Psoas muscle (tissue), 8 donors: ENCODE data around the gene ESRRA. TPM values are rescaled to one million over a fixed set of nuclear protein-coding genes. Genes with fewer than 3 reads are reported as not detected.

ENCODE experiments used
- ATAC-seq, 4 donors: fragments of 200-7000 bp; cut with Tn5 transposase; one replicate each; pipeline ENCODE4 v1.9.1; 2020; ENCODE audit warnings: moderate library complexity in 3 of 4, mild to moderate bottlenecking in 2 of 4
- DNase-seq, 2 donors: peaks; one replicate each; pipeline ENCODE4 v3.0.0-alpha.2; 2020
- H3K27ac ChIP-seq: fragments of 200-600 bp; one replicate; pipeline ENCODE4 v1.8.0; 2022
- H3K27me3 ChIP-seq, 3 donors: fragments of 200-600 bp in 1 of 3; one replicate each; pipeline versions ENCODE4 v1.6.1 to v1.8.0; 2013 to 2022; ENCODE audit warnings: low read length in 2 of 3, mild to moderate bottlenecking in 2 of 3, moderate library complexity in 1 of 3; ENCODE audit not compliant: insufficient read depth in 3 of 3
- H3K36me3 ChIP-seq, 2 donors: fragments of 200-600 bp in 1 of 2; one replicate each; pipeline versions ENCODE4 v1.6.1 to v1.8.0; 2013 to 2022; ENCODE audit warnings: low read depth in 1 of 2, mild to moderate bottlenecking in 1 of 2, moderate library complexity in 1 of 2; ENCODE audit not compliant: insufficient read depth in 1 of 2
- H3K4me1 ChIP-seq: fragments of 200-600 bp; one replicate; pipeline ENCODE4 v1.8.0; 2022
- H3K4me3 ChIP-seq: fragments of 200-600 bp; one replicate; pipeline ENCODE4 v1.8.0; 2022; ENCODE audit warnings: mild to moderate bottlenecking
- H3K9me3 ChIP-seq: fragments of 200-600 bp; one replicate; pipeline ENCODE4 v1.8.0; 2022
- CTCF ChIP-seq: fragments of 200-600 bp; IDR thresholded peaks from one replicate; pipeline ENCODE4 v1.8.0; 2022; ENCODE audit warnings: antibody characterized with exemption
- WGBS, 3 donors: extraction: QIAGEN DNeasy Blood & Tissue Kit; methylation state at CpG; one replicate each; pipeline versions ENCODE4 v1.1.6 to v1.1.7; 2013; 5-methylcytosine and 5-hydroxymethylcytosine counted together
- intact Hi-C, 2 donors: fragments of 100-400 bp; cut with DNase I; formaldehyde crosslinking; loops; one replicate each; pipeline versions ENCODE4 v1.11.0 to v1.14.2; 2022
- polyA plus RNA-seq, 3 donors: library from polyadenylated mRNA; stranded (reverse); fragments of 200-250 nt; gene quantifications; one replicate each; pipeline ENCODE4 v1.2.3, GENCODE V29; 2013
- total RNA-seq, 4 donors: library from RNA; stranded (reverse); fragmentation: NEBNext Ultra II Directional in 2 of 4; extraction: Animal tissue kit (Norgen Biotek cat#: 25700) in 2 of 4; gene quantifications; one replicate each; pipeline versions ENCODE4 v1.2.1 to v1.2.4, GENCODE V29; 2021 to 2023
- donor health status: healthy with polysubstance abuse.
- donor health status: DM: no; HTN: no; CAD: no; lungs with moderate emphysema.
- donor health status: Bipolar disorder and iron deficiency.
- donor health status: healthy.
- donor health status: DM: yes; HTN: yes; CAD: no.
- donor health status: DM: no; HTN: no; CAD: no.
- donor health status: DM: no; HTN: no; CAD: no.
- donor health status: DM: yes; HTN: yes; CAD: no.

Gene ESRRA
- total and polyA plus RNA-seq, 7 donors: 104 to 362 (median 261) TPM

DNA sequence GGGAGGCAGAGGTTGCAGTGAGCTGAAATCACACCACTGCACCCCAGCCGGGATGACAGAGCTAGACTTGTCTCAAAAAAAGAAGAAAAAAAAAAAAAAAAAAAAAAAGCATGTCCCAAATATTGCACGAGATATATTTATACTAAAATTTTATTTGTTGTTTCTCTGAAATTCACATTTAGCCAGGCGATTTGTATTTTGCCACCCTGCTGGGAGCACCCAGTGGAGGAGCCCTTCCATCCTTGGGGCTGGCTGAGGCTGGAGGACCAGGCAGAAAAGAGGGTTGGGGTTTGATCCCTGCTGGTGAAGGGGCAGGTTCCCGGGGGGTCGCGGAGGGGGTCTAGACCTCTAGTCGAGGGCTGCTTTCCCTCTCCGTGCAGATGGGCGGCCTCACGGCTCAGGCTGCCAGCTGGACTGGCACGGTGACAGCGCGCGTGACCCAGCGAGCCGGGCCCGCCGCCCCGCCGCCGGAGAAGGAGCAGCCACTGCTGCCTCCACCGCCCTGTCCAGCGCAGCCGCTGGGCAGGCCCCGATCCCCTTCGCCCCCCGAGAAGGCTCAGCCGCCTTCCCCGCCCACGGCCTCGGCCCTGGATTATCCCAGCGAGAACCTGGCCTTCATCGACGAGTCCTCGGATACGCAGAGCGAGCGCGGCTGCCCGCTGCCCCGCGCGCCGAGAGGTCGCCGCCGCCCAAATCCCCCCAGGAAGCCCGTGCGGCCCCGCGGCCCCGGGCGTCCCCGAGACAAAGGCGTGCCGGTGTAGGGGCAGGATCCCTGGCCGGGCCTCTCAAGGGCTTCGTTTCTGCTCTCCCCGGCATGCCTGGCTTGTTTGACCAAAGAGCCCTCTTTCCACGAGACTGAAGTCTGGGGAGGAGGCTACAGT, 6.1 kb upstream of the ESRRA start:
- Histone ChIP-seq H3K4me1 (peaks cover 29% of the 10 kb centered on the region), H3K9me3 (no peaks in the 10 kb centered on the region), H3K36me3 (no peaks in the 10 kb centered on the region), H3K27me3 (peaks cover 0 to 70% (median 25%) of the 10 kb centered on the region in 3 donors), H3K4me3 (peak overlapping the region; percentile 67), H3K27ac (no peak overlapping the region)
- ATAC-seq: peak; percentile 38 to 78 (median 64)
- WGBS, 3 donors: 3 to 9% (median 5%) methylated on average over 32 to 60 of the region's 60 CpGs
- intact Hi-C loops: loop anchor here in 1 of 2 donors (2.0 kb wide), 1 partner anchor 94 kb away; no protein-coding TSS in a partner anchor
- peak; percentile 73 to 86 for DNase-seq
- no peak for TF ChIP-seq CTCF

DNA sequence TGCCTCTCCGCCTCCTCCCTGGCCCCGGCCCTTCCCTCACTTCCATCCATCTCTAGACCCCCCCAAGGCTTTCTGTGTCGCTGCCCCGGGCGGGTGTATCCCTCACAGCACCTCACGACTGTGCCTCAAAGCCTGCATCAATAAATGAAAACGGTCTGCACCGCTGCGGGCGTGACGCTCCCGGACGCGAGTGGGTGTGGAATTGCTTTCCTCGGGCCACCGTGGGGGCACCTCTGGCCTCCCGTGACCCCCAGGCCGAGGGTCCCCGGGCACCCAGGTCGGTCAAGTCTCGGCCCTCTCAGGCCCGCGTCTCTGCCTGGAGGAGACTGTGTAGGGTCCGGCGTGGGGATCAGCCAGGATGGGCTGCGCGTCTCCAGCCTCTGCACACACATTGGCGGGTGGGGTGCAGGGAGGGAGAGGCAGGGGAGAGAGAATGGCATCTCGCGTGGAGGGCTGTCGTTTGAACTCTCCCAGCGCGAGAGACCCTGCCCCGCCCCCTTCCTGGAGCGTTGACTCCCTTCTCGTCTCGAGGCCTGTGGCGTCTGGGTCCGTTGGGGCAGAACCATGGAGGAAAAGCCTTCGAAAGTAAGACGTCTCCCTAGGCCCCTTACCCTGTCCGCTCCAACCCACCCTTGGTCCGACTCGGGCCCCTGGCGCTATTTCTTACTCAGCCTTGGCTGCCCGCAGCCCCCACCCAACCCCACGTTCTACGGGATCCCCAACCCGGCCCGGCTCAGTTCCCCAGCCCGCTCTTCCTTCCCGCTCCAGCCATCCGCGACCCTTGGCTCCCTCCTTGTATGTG, 5.3 kb upstream of the ESRRA start, which contains the start of gene CATSPERZ:
Gene CATSPERZ, plus strand, starts transcription at position 512 of the 802 bp plus-strand sequence. Its CDS starts 53 bp downstream, at position 565.
- H3K9me3 ChIP-seq: no peaks in the 10 kb centered on the region
- intact Hi-C loops: loop anchor here (2.0 to 5.0 kb wide), 3 partner anchors 48 to 95 kb away; partner anchors contain the start of genes FERMT3 (in 1 of the 2) and PLCB3 (in 1 of the 2)
- 11 to 17% (median 16%) methylated on average over 49 to 54 of the region's 54 CpGs for WGBS, 3 donors
- DNase-seq (no peak), ATAC-seq (peak in 1 of 4 donors; percentile 1)
- H3K27me3 ChIP-seq: peaks cover 0 to 66% (median 25%) of the 10 kb centered on the region in 3 donors
- no peaks in the 10 kb centered on the region for H3K36me3 ChIP-seq
- H3K4me1 ChIP-seq: peaks cover 29% of the 10 kb centered on the region
- peak within 1 kb of the TSS; percentile 67 for H3K4me3 ChIP-seq
- no peak within 1 kb of the TSS for H3K27ac ChIP-seq
- no peak for TF ChIP-seq CTCF

DNA sequence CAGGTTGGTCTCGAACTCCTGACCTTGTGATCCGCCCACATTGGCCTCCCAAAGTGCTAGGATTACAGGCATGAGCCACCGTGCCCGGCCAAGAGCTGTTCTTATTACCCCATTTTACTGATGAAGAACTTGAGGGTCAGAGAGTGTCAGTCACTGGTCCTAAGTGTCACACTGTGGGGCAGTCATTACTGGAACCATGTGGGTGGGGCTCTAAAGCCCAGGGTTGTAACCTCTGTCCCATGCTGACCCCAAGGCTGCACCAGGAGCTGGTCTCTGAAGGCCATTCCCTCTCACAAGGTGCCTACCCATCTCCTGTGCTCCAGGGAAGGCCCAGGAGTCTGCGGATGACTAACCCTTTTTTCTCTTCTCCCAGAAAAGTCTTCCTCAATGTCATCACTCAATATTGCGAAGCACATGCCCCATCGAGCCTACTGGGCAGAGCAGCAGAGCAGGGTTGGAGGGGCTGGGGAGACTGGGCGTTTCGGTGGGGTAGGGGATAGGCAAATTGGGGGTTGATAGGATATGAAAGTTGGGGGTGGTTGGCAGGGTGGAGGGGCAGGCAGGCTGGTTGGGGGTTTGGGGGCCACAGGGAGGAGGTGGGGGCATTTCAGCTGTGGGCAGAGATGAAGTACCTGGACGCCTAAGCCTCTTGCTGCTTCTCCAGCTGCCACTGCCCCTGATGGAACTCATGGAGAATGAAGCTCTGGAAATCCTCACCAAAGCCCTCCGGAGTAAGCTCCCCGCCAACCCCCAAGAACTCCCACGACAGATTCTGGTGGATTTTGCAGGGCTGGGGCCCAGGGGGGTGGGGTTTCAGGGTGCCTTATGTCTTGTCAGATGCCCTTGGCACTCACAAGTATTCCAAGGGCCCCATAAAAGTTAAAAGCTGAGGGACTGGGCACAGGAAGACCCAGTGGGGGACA, 2.0 kb upstream of the ESRRA start:
- intact Hi-C loops: loop anchor here (5.0 kb wide), 2 partner anchors 51 to 96 kb away; partner anchors contain the start of genes FERMT3 (in 1 of the 2) and PLCB3 (in 1 of the 2)
- peaks cover 0 to 34% (median 6%) of the 10 kb centered on the region in 3 donors for H3K27me3 ChIP-seq
- peaks cover 35% of the 10 kb centered on the region for H3K4me1 ChIP-seq

More for the DNA sequence above, 2.0 kb upstream of the ESRRA start:
- Histone ChIP-seq H3K9me3 (no peaks in the 10 kb centered on the region), H3K4me3 (peak overlapping the region; percentile 87), H3K27ac (peak overlapping the region; percentile 90), H3K36me3 (peaks cover 5 to 8% of the 10 kb centered on the region in 2 donors)
- no peak for TF ChIP-seq CTCF
- DNase-seq (no peak), ATAC-seq (no peak)
- WGBS, 3 donors: 75 to 82% (median 78%) methylated on average over 13 of the region's 13 CpGs
